ENCODE measurements around the gene LLCFC1.

GRCh38 chr7:142913051-142913450 is 26.2 kb upstream of the LLCFC1 start:
- no peak for TF ChIP-seq CTCF (IDR thresholded peaks at IDR 0.05)
- no peak for TF ChIP-seq POLR2A (IDR thresholded peaks at IDR 0.05)
